Fibroblast of skin of scalp (primary cell): ENCODE results near the gene TMEM42. TPM values are rescaled to one million over a fixed set of nuclear protein-coding genes. Genes with fewer than 3 reads are reported as not detected.
"Not testable (repeated sequence)": the region's sequence is repeated elsewhere in the genome, so short reads cannot be mapped to it uniquely, and the experiment has no call there.

ENCODE experiments used
- DNase-seq: peaks from one replicate; pipeline ENCODE4 v3.0.0-alpha.2; 2013
- polyA plus RNA-seq, 2 experiments: library from polyadenylated mRNA; unstranded; fragments of 120-200 nt; gene quantifications; one replicate each; pipeline ENCODE4 v1.2.1, GENCODE V29; 2013; ENCODE audit not compliant: insufficient read length in 2 of 2

TMEM42 gene
- polyA plus RNA-seq (2013, experiment 1 of 2; ENCODE audit: insufficient read length) = 16.1 TPM
- polyA plus RNA-seq (2013, experiment 2 of 2; ENCODE audit: insufficient read length) = 16.9 TPM

- peak; percentile 92 for DNase-seq
Observed at GRCh38 chr3:44861412-44862225, at the start of gene TMEM42. TSS of gene TMEM42 (plus strand) at chr3:44861912. CDS start at chr3:44861925, 13 bp downstream.

DNA sequence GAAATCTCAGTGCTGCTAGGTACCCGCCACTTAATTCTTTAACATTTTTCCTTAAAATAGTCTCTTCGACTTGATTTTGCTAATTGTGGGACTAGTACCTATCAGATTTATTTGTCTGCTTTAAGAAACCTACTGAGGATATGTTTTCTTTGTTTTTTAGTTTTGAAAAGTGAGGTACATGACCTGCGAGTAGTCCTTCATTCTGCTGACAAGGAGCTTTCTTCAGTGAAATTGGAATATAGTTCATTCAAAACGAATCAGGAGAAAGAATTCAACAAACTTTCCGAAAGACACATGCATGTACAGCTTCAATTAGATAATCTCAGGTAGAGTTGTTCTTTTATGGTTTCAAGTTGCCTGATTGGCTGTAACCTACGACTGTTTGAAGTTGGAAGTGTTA lies 47.0 kb upstream of the TMEM42 start:
- DNase-seq = no peak

DNA sequence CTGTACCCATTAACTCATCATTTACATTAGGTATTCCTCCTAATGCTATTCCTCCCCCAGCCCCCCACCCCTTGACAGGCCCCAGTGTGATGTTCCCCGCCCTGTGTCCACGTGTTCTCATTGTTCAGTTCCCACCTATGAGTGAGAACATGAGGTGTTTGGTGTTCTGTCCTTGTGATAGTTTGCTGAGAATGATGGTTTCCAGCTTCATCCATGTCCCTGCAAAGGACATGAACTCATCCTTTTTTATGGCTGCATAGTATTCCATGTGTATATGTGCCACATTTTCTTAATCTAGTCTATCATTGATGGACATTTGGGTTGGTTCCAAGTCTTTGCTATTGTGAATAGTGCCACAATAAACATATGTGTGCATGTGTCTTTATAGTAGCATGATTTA lies 45.4 kb upstream of the TMEM42 start:
- not testable (repeated sequence) for DNase-seq

GRCh38 chr3:44821206-44821605 lies 40.5 kb upstream of the TMEM42 start:
- DNase-seq = not testable (repeated sequence)

GRCh38 chr3:44825264-44825925 lies 36.3 kb upstream of the TMEM42 start:
- peak; percentile 40 for DNase-seq

GRCh38 chr3:44827196-44827595 lies 34.5 kb upstream of the TMEM42 start:
- DNase-seq = no peak

DNA sequence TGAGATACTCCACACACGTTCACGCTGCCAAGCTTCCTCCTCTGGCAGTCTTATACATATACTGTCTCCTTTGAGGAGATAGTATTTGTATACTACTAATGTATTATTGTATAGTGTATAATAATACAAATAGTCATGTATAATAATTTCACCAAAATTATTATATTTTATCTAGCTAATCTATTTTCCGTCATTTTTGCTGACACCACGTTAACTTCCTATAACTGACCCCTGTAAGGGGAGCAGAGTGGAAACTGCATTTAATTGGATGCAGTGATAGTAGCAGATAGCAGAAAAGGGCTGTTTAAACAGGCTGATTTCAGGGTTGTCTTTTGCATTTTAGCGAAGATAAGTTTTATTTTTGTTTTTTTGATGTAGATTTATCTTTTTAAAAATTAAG lies 30.5 kb upstream of the TMEM42 start:
- DNase-seq = no peak

- no peak for DNase-seq
Observed at GRCh38 chr3:44832032-44832431, 29.7 kb upstream of the TMEM42 start.

GRCh38 chr3:44832965-44833364 lies 28.7 kb upstream of the TMEM42 start:
- no peak for DNase-seq

DNA sequence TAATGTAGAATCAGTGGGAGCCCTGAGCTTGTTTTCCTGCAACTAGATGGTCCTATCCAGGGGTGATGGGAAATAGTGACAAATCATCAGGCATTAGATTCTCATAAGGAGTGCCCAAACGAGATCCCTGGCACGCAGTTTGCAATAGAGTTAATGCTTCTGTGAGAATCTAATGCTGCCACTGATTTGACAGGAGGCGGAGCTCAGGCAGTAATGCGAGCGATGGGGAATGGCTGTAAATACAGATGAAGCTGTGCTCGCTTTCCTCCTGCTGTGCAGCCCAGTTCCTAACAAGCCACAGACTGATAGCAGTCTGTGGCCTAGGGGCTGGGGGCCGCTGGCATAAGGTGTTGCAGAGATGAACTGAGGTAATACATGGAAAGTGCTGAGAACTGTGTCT lies 28.3 kb upstream of the TMEM42 start:
- DNase-seq = no peak

GRCh38 chr3:44835684-44836083 lies 26.0 kb upstream of the TMEM42 start:
- DNase-seq = no peak

- no peak for DNase-seq
Observed at GRCh38 chr3:44842376-44842775, 19.3 kb upstream of the TMEM42 start.

DNA sequence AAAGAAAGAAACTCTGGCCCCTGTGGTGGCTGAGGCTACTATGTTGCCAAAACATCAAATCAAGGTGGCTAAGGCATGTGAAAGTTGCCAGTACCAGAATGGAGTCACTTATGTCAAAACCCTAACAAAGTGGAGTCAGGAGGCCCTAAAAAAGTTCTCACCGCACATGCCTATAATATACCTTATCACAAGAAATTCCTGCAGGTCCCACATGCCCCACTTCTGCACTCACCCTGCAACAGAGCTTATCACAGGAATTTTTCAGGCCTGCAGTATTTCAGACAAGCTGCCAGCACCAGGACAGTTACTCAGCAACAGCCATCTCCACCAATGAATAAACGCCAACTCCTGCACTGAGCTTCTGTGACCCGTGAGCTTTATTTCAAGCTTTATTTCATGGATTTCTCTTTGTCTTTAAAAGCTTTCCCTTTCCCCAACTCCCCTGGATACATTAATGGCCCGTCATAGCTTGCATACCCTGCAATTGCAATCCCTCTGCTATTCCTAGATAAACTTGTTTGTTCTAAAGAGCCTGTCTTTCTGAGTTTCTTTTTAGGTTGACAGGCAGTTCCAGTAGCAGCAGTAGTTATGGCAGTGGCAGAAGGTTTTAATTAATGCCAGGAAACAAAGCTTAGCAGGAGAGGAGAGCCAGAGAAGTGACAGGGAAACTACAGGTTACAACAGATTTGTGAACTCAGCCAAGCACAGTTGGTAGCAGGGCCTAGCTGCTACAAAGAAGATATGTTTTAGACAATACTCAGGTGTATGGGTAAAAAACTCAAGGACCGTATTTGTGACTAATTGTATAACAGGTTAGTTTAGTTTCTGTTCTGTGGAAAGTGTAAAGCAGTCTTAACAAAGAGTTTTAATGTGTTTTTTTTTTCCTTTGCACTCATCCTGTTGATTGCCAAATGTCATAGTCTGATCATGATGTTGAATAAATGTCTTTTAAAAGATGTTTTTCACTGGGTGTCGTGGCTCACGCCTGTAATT lies 15.9 kb upstream of the TMEM42 start:
- DNase-seq = peak; percentile 15

GRCh38 chr3:44848634-44849033 lies 13.1 kb upstream of the TMEM42 start:
- no peak for DNase-seq

DNA sequence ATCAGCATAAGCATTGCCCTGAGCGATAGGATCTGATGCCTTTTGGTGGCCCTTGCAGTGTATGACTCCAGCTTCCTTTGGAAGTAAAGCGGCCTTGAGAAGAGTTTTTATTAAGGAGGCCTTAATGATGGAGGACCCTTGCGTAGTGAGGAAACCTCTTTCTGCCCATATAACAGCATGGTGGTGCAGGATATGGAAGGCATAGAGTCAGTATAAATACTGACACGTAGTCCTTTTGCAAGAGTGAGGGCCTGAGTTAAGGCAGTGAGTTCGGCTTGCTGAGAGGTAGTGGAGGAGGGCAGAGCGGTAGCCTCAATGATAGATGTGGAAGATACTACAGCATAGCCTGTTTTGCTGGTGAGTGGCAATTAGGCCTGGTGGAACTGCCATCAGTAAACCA lies 5.0 kb upstream of the TMEM42 start:
- DNase-seq = not testable (repeated sequence)

- DNase-seq = no peak
Observed at GRCh38 chr3:44860117-44860516, 1.6 kb upstream of the TMEM42 start.

GRCh38 chr3:44862226-44862637 lies 520 bp downstream of the TMEM42 start:
- DNase-seq = no peak

DNA sequence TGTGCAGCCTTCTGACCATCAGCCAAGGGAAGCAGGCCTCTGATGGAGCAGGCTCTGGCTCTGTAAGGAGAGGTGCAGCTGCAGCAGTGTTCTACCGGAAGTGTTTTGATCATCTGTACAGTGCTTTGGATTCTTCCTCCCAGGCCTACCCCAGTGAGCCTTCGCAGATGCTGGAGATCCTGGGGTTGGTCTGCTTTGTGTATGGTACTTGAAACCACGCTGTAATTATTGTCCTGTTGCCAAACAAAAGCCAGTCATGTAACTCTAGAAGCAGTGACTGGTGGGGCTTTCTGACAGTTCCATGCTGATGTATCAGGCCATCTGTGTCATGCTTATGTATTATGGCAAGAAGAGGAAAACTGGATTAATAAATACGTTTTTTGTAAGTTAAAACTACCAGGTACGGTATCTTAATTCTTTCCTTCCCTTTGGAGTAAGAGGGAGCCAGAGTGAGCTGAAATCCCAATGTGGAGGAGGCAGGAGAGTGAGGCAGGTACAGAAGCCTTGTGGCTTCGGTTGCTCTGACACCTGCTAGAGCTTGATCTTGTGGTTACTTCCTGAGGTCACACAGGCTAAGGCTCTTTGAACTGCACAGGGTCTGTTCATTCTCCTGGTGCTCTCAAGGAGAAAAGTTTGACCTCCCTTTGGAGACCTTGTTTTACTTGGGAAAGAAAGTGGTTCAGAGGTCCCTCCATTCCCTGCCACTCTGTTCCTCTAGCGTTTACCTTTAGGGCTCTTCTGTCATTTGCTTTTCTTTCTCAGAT lies 3.7 kb downstream of the TMEM42 start:
- DNase-seq = peak; percentile 6

GRCh38 chr3:44867421-44868111 lies 5.9 kb downstream of the TMEM42 start:
- no peak for DNase-seq

- DNase-seq = no peak
Observed at GRCh38 chr3:44870375-44871061, 8.8 kb downstream of the TMEM42 start.

- DNase-seq = no peak
Observed at GRCh38 chr3:44874308-44874707, 12.6 kb downstream of the TMEM42 start, which contains the start of gene TGM4. TSS of gene TGM4 (plus strand) at chr3:44874608. CDS start at chr3:44874679, 71 bp downstream.
